ENCODE measurements around the gene HIPK3. TPM values are rescaled to one million over a fixed set of nuclear protein-coding genes. Genes with fewer than 3 reads are reported as not detected.

Gene HIPK3
- total RNA-seq, 1 experiment from 2014 or later, result 68.5 TPM

DNA sequence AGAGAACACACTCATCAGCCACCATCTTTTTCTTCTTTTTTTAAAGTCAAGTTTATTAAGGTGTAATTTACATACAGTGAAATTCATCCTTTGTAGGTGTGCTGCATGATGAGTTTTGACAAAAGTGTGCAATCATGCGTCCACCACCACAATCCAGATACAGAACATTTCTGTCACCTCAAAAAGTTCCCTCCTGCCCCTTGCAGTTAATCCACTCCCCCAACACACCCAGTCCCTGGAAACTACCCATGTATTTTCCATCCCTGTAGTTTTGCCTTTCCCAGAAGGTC lies 126.7 kb downstream of the HIPK3 start:
- Mint-ChIP-seq H3K9me3 (ENCODE audit: unreplicated experiment) (no peaks in the 10 kb centered on the region), H3K4me3 (ENCODE audit: unreplicated experiment) (no peak overlapping the region)
- no TSS peak for BruUV-seq (replicated peaks)

DNA sequence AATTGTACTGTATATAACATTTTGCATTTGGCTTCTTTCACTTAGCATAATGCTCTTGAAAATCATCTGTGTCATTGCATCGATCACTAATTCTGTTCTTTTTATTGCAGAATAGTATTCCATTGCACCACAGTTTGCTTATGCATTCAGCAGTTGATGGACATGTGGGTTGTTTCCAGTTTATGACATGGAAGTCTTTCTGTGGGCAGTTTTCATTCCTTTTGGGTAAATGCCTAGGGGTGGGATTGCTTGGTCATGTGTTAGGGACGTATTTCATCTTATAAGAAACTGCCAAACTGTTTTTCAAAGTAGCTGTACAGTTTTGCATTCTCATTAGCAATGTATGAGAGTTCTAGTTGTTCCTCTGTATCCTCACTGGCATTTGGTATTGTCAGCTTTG lies 127.0 kb downstream of the HIPK3 start:
- no peak overlapping the region for H3K4me3 ChIP-seq (ENCODE audit: low read depth, low read length)
- no TSS peak for BruUV-seq (replicated peaks)
- H3K27me3 ChIP-seq (replicated peaks; ENCODE audit: control insufficient read depth, insufficient read depth, low read length), result no peaks in the 10 kb centered on the region; the same call in none of the 2 replicates
- no peak for DNase-seq
- TF ChIP-seq, protein P1, sequence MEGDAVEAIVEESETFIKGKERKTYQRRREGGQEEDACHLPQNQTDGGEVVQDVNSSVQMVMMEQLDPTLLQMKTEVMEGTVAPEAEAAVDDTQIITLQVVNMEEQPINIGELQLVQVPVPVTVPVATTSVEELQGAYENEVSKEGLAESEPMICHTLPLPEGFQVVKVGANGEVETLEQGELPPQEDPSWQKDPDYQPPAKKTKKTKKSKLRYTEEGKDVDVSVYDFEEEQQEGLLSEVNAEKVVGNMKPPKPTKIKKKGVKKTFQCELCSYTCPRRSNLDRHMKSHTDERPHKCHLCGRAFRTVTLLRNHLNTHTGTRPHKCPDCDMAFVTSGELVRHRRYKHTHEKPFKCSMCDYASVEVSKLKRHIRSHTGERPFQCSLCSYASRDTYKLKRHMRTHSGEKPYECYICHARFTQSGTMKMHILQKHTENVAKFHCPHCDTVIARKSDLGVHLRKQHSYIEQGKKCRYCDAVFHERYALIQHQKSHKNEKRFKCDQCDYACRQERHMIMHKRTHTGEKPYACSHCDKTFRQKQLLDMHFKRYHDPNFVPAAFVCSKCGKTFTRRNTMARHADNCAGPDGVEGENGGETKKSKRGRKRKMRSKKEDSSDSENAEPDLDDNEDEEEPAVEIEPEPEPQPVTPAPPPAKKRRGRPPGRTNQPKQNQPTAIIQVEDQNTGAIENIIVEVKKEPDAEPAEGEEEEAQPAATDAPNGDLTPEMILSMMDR (IDR thresholded peaks at IDR 0.05; ENCODE audit: insufficient read depth in 1 of 2, low read depth in 1 of 2, low read length in 1 of 2, severe bottlenecking in 1 of 2, unreplicated experiment in 1 of 2), result no peak
- H3K4me3 Mint-ChIP-seq (ENCODE audit: unreplicated experiment), result no peak overlapping the region
- CTCF ChIA-PET, result no interaction called here
- H3K36me3 ChIP-seq (ENCODE audit: control insufficient read depth, insufficient read depth, low read length), result no peaks in the 10 kb centered on the region
- no peaks in the 10 kb centered on the region for H3K36me3 Mint-ChIP-seq (ENCODE audit: insufficient read depth, unreplicated experiment)
- no peaks in the 10 kb centered on the region for H3K9me3 Mint-ChIP-seq (ENCODE audit: unreplicated experiment)
- no peak overlapping the region for H3K27ac Mint-ChIP-seq (ENCODE audit: unreplicated experiment)
- H3K4me1 Mint-ChIP-seq (ENCODE audit: low read depth, unreplicated experiment), result no peaks in the 10 kb centered on the region
- H3K4me1 ChIP-seq, result no peaks in the 10 kb centered on the region
- POLR2A ChIA-PET, result no interaction called here
- peaks cover 5% of the 10 kb centered on the region for H3K27me3 Mint-ChIP-seq (ENCODE audit: insufficient read depth, unreplicated experiment)
- peaks cover 13% of the 10 kb centered on the region for H3K9me3 ChIP-seq
- intact Hi-C loops (cut with micrococcal nuclease; ENCODE audit: unreplicated experiment), result no loop called here

More for the DNA sequence above, 126.7 kb downstream of the HIPK3 start:
- intact Hi-C loops (cut with micrococcal nuclease; ENCODE audit: unreplicated experiment), result no loop called here
- DNase-seq, result no peak
- Mint-ChIP-seq H3K4me1 (ENCODE audit: low read depth, unreplicated experiment) (no peaks in the 10 kb centered on the region), H3K27me3 (ENCODE audit: insufficient read depth, unreplicated experiment) (peaks cover 5% of the 10 kb centered on the region), H3K27ac (ENCODE audit: unreplicated experiment) (no peak overlapping the region), H3K36me3 (ENCODE audit: insufficient read depth, unreplicated experiment) (no peaks in the 10 kb centered on the region)
- TF ChIP-seq, protein P1 (IDR thresholded peaks at IDR 0.05; ENCODE audit: insufficient read depth in 1 of 2, low read depth in 1 of 2, low read length in 1 of 2, severe bottlenecking in 1 of 2, unreplicated experiment in 1 of 2), result no peak
- no peaks in the 10 kb centered on the region for H3K4me1 ChIP-seq
- H3K9me3 ChIP-seq, result peaks cover 13% of the 10 kb centered on the region
- ChIA-PET POLR2A (no interaction called here), CTCF (no interaction called here)
- no peaks in the 10 kb centered on the region; the same call in none of the 2 replicates for H3K27me3 ChIP-seq (replicated peaks; ENCODE audit: control insufficient read depth, insufficient read depth, low read length)
- H3K36me3 ChIP-seq (ENCODE audit: control insufficient read depth, insufficient read depth, low read length), result no peaks in the 10 kb centered on the region
- no peak overlapping the region for H3K4me3 ChIP-seq (ENCODE audit: low read depth, low read length)

DNA sequence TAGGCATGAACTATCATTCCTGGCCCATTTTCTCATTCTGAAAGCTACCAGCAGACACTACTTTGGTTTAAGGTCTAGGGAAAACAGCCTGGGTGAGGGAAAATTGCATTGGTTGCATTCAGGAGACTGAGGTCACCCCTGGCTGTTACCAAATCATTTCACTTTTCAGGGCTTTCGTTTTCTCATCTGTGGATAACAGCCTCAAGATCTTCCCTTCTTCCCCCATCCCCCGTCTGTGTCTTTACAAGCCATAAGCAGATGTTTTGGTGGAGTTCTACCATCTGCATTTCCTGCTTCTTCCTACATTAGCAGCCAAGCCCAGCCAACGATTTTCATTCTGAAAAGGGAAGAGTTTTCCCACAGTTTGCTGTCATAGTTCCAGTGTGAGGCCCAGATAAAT lies 130.4 kb downstream of the HIPK3 start:
- Mint-ChIP-seq H3K27me3 (ENCODE audit: insufficient read depth, unreplicated experiment) (no peaks in the 10 kb centered on the region), H3K4me1 (ENCODE audit: low read depth, unreplicated experiment) (no peaks in the 10 kb centered on the region), H3K27ac (ENCODE audit: unreplicated experiment) (no peak overlapping the region), H3K4me3 (ENCODE audit: unreplicated experiment) (no peak overlapping the region), H3K36me3 (ENCODE audit: insufficient read depth, unreplicated experiment) (no peaks in the 10 kb centered on the region), H3K9me3 (ENCODE audit: unreplicated experiment) (no peaks in the 10 kb centered on the region)
- CTCF ChIA-PET, result no interaction called here
- POLR2A ChIA-PET, result no interaction called here
- no peak overlapping the region for H3K4me3 ChIP-seq (ENCODE audit: low read depth, low read length)
- peaks cover 13% of the 10 kb centered on the region for H3K9me3 ChIP-seq
- DNase-seq, result no peak
- TF ChIP-seq, protein P1 (IDR thresholded peaks at IDR 0.05; ENCODE audit: insufficient read depth in 1 of 2, low read depth in 1 of 2, low read length in 1 of 2, severe bottlenecking in 1 of 2, unreplicated experiment in 1 of 2), result no peak
- H3K36me3 ChIP-seq (ENCODE audit: control insufficient read depth, insufficient read depth, low read length), result no peaks in the 10 kb centered on the region
- no peaks in the 10 kb centered on the region for H3K4me1 ChIP-seq
- H3K27me3 ChIP-seq (replicated peaks; ENCODE audit: control insufficient read depth, insufficient read depth, low read length), result no peaks in the 10 kb centered on the region; the same call in 1 of the 2 replicates
- BruUV-seq (replicated peaks), result no TSS peak
- intact Hi-C loops (cut with micrococcal nuclease; ENCODE audit: unreplicated experiment), result no loop called here

All from Caco-2 (cell line).